ENCODE data around the gene WWP2. TPM values are rescaled to one million over a fixed set of nuclear protein-coding genes. Genes with fewer than 3 reads are reported as not detected.

Gene WWP2
- total RNA-seq, 1 experiment from 2014 or later: 40.2 TPM

GRCh38 chr16:69796285-69797118 lies 34.4 kb downstream of the WWP2 start:
- H4K5ac ChIP-seq (ENCODE audit: insufficient read length, low read depth, low read length): no peak overlapping the region
- Mint-ChIP-seq H3K27me3 (ENCODE audit: low read depth) (no peaks in the 10 kb centered on the region), H3K4me3 (peak overlapping the region; percentile 19 to 35; a peak in 3 of 5 replicates), H3K4me1 (peaks cover 5 to 17% of the 10 kb centered on the region in 2 experiments), H3K36me3 (ENCODE audit: insufficient read depth in 1 of 3, low read depth in 3 of 3) (peaks cover 5 to 20% (median 17%) of the 10 kb centered on the region in 3 experiments; a peak in 6 of 7 replicates), H3K27ac (peak overlapping the region in 2 of 3 experiments; percentile 86 to 94; a peak in 2 of 7 replicates), H3K9me3 (no peaks in the 10 kb centered on the region)
- H3K4me1 ChIP-seq (ENCODE audit: insufficient read depth, low read length): no peaks in the 10 kb centered on the region
- no peak overlapping the region for H2AK5ac ChIP-seq (ENCODE audit: insufficient read length, low read length)
- H3K23me2 ChIP-seq (ENCODE audit: insufficient read length, low read depth, low read length, poor library complexity, severe bottlenecking): no peaks in the 10 kb centered on the region
- H3K56ac ChIP-seq (ENCODE audit: insufficient read length, low read depth, low read length): no peak overlapping the region
- WGBS (ENCODE audit: extremely low coverage, insufficient read length, low lambda C conversion rate): no CpG with 5 or more reads among the region's 19 CpGs
- no peak overlapping the region for H2BK5ac ChIP-seq (ENCODE audit: insufficient read length, low read length)
- H4K8ac ChIP-seq (replicated peaks; ENCODE audit: insufficient read length, low read depth, low read length): no peak overlapping the region
- no peak overlapping the region for H2BK20ac ChIP-seq (ENCODE audit: low read depth, low read length, poor library complexity, severe bottlenecking)
- no peak overlapping the region for H4K91ac ChIP-seq (ENCODE audit: insufficient read length, low read depth, low read length)
- H3K79me1 ChIP-seq (ENCODE audit: insufficient read depth, low read depth, low read length, poor library complexity, severe bottlenecking): no peaks in the 10 kb centered on the region
- no peaks in the 10 kb centered on the region for H3K27me3 ChIP-seq (ENCODE audit: insufficient read depth, low read length)
- no peak overlapping the region for H3K4me2 ChIP-seq (ENCODE audit: insufficient read depth, insufficient read length, low read length)
- H3K9me3 ChIP-seq (ENCODE audit: control insufficient read depth, low read depth, low read length): no peaks in the 10 kb centered on the region
- H3K14ac ChIP-seq (ENCODE audit: insufficient read depth, low read length): no peak overlapping the region
- H3K18ac ChIP-seq (ENCODE audit: insufficient read length, low read depth, low read length): no peak overlapping the region
- no peak overlapping the region for H2BK120ac ChIP-seq (ENCODE audit: low read depth, low read length, poor library complexity, severe bottlenecking)
- no peak overlapping the region for H3T11ph ChIP-seq (ENCODE audit: low read length)
- no peak overlapping the region for H3K9ac ChIP-seq (ENCODE audit: extremely low read depth, insufficient read length, low read length)
- H3K27ac ChIP-seq (ENCODE audit: insufficient read length, low read depth, low read length): no peak overlapping the region
- DNase-seq: peak; percentile 54
- H2BK12ac ChIP-seq (ENCODE audit: insufficient read length, low read depth, low read length): no peak overlapping the region
- no peak overlapping the region for H3K23ac ChIP-seq (ENCODE audit: insufficient read length, low read depth, low read length)
- no peak overlapping the region for H2AFZ ChIP-seq (ENCODE audit: low read length)
- no peak overlapping the region for H3K4ac ChIP-seq (ENCODE audit: low read depth, low read length)
- H3K79me2 ChIP-seq (ENCODE audit: insufficient read depth, low read length): no peaks in the 10 kb centered on the region
- TF ChIP-seq, protein P1, sequence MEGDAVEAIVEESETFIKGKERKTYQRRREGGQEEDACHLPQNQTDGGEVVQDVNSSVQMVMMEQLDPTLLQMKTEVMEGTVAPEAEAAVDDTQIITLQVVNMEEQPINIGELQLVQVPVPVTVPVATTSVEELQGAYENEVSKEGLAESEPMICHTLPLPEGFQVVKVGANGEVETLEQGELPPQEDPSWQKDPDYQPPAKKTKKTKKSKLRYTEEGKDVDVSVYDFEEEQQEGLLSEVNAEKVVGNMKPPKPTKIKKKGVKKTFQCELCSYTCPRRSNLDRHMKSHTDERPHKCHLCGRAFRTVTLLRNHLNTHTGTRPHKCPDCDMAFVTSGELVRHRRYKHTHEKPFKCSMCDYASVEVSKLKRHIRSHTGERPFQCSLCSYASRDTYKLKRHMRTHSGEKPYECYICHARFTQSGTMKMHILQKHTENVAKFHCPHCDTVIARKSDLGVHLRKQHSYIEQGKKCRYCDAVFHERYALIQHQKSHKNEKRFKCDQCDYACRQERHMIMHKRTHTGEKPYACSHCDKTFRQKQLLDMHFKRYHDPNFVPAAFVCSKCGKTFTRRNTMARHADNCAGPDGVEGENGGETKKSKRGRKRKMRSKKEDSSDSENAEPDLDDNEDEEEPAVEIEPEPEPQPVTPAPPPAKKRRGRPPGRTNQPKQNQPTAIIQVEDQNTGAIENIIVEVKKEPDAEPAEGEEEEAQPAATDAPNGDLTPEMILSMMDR (conservative IDR thresholded peaks at IDR 0.05): peak; percentile 92
- no peak overlapping the region for H2BK15ac ChIP-seq (ENCODE audit: low read depth, low read length)
- H4K20me1 ChIP-seq (ENCODE audit: control insufficient read depth, insufficient read depth, insufficient read length): no peaks in the 10 kb centered on the region

All from H9 (cell line).